Central memory CD4-positive, alpha-beta T cell (primary cell): ENCODE measurements around the gene GOSR2.
"Not testable (repeated sequence)": the region's sequence is repeated elsewhere in the genome, so short reads cannot be mapped to it uniquely, and the experiment has no call there.

Source experiments
- DNase-seq: peaks from one replicate; pipeline ENCODE4 v3.0.0; 2022

The GOSR2 gene

DNA sequence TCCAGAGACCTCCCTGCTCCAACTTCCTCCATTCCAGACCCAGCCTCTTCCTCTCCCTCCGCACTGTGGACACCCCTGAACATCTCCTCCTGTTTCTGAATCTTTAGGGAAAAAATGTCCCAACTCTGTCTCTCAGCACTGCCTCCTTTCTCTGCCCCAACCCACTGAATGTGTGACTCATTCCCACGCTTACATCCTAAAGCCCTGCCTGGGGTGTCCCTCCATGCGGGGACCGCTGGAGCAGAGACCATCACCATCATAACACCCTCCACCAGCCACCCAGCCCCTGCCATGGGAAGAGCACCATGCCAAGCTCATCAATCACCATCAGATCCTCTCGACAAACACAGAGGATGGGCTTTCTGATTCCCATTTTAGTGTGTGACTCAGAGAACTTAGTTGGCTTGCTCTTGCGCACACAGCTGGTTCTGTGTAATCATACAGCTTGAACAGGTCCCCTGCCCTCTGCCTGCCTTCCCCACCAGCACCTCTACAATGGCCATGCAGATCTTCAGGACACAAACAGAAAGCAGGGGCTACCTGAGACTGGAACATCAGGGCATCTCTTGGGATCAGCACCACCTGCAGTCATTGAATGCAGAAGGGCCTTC lies 45.4 kb downstream of the GOSR2 start:
- no peak for DNase-seq

DNA sequence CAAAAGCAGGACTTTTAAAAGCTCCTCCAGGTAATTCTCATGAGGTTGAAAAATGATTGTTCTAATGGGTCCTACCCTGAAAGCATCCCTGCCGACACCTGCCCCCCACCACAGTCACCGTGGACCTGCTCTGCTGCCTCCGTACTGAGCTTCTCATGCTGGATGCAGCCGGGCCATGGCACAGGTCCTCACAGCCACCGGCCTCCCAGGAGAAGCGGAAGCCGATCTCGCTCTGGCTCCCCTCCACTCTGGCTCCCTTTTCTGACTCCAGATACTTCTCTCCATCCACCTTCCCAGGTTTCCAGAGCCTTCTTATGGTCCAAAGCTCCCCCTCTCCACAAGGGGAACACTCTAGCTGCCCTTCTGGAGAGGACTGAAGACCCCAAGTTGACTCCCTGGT lies 45.9 kb downstream of the GOSR2 start:
- DNase-seq, result no peak

DNA sequence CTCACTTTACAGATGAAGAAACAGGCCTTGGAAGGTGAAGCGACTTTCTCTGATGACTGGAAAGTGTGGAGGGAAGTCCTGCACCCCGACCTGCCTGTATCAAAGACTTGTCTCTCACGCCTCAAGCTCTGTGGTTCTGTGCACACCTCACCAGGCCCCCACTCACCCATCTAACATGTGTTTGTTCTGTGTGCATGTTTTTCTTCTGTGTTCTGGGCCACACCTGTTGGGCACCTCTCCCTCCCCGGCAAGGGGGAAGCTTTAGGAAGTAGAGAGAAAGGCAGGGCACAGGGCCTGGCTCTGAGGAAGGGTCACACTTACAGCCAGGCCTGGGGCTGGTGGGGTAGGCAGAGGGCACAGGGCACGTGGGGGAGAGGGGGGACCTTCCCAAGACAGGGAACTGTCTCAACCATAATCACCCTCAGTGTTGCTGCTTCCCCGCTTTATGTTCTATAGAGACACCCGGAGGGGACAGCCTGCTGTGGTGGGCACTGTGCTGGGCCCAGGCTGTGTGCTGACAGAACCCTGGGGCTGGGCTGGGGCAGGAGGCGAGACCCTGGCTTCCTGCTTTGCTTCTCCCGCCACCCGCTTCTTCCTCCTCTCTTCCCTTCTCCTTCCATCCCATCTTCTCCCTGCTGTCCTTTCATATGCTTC lies 48.8 kb downstream of the GOSR2 start:
- DNase-seq, result no peak

DNA sequence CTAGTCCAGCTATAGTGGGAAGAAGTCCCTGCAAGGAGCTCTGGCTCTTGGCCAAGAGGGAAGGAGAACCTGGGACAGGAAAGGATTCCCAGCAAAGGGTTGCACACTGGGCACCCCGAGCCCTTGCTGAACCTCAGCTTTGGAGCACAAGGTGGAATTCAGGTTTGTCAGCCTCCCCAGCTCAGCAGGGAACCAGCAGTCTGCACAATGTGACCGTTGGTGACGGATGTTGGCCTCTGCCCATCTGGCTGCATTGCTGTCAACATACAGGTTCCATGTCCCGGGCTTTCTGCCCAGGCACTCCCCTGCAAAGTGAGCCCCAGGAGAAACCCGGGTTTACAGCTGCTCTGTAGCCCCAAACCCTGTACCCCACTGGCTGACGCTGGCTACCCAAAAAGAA lies 49.4 kb downstream of the GOSR2 start:
- no peak for DNase-seq

DNA sequence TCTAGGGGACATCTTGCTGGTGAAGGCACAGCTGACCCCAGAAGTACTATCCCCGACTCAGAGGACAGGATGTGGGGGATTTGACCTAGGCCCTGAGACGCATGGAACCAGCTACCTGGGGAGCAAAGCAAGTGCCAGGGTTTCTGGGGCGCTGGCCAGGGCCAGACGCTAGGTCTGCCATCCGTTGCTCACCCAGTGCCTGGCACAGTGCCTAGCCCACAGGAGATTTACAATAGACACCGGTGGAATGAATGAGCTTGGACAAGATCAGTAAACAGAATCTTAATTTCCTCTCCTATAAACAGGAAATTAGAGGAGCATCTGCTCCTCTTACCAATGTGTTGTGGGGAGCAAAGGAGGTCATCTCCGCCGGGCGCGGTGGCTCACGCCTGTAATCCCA lies 51.1 kb downstream of the GOSR2 start:
- no peak for DNase-seq

DNA sequence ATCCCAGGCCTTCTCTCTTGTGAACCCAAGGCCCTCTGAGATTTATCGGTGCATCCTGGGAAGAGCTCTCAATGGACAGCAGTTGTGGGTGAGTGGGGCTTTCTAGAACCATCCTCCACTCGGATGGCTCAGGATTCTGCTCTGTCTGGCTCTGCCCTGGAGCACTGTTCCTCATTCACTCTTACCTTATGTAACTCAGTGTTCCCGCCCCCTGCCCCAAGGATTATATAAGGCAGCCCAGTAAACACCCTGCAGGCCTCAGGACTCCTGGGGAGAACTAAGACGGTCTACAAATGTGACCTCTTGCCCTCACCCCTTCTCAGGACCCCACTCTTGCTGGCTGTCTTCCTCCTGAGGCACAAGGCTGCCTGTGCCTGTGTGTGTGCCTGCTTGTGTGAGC lies 52.3 kb downstream of the GOSR2 start:
- DNase-seq, result no peak

DNA sequence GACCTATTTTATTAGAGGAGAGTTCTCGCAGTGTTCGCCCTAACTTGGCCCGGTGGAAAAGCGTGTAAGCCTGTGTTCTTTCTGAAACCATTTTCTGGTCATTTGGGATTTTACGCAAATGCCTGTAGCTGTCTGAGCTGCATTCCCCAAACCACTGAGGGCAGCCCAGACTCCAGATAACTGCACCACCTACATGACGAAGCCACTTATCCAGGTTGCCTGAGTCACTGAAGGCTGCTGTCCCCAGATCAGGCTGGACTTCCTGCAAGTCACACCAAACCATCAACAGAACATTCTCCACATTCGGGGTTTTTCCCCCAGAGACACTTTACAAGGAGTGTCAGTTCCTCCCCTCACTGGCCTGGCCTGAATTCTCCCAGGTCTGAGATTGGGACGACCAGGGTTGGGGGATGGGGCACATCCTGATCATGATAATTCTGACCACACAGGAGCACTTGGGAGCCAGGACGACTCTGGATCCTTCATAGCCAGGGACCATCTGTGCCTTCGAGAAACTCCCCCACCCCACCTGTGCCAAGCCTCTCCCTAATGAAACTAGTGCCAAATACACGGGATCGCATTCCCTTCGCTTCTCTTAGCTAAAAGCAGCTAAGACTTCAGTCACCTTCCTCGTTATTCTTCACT lies 53.8 kb downstream of the GOSR2 start:
- no peak for DNase-seq

DNA sequence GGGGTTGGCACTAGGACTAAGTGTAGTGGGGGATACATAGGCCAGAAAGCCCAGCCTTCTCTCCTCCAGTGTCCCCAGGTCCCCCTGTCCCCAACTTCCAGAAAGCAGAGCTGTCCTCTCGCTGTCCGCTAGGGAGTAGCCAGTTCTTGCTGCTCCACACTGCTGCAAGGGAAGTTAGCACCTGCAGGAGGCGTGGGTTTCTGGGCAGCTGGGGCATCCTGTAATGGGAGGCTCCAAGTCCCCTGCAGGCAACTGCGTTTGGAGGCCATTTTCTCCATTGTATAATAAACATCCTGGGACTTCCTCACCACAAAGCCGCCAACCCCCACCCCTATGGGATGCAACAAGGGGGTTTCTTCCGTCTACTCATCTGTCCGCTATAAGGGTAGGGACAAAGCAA lies 54.4 kb downstream of the GOSR2 start:
- DNase-seq, result no peak

DNA sequence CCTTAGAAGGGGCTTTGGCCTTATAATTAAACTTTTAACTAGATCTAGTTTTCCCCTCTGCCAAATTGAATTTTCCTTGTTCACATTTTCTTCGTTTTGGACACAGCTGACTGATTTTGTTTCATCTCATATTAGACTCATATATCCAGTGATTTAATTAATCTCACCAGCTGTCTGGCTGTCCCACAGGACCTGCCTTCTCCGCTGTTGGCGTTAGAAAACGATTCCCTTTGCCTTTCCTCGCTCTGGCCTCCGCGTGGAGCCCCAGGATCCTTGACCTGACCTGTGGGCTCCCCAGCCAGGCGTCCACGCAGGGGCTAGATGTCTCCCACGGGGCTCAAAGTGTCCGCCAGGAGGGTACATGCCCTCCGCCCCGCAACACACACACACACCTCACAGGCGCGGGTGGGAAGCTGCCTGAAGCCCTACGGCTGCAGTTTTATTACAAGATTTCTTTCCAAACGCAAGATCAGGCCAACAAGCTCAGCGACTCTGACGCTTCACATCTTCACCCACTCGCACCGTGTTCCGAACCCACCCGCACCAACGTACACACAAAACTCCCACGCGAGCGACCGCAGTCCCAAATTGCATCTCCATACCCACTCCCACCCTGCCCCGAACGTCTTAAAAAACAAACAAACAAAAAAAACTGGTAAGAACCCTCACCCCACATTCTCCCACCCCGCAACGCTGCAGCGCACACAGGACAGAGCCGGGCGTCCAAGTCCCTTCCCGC lies 55.0 kb downstream of the GOSR2 start:
- DNase-seq, result no peak

DNA sequence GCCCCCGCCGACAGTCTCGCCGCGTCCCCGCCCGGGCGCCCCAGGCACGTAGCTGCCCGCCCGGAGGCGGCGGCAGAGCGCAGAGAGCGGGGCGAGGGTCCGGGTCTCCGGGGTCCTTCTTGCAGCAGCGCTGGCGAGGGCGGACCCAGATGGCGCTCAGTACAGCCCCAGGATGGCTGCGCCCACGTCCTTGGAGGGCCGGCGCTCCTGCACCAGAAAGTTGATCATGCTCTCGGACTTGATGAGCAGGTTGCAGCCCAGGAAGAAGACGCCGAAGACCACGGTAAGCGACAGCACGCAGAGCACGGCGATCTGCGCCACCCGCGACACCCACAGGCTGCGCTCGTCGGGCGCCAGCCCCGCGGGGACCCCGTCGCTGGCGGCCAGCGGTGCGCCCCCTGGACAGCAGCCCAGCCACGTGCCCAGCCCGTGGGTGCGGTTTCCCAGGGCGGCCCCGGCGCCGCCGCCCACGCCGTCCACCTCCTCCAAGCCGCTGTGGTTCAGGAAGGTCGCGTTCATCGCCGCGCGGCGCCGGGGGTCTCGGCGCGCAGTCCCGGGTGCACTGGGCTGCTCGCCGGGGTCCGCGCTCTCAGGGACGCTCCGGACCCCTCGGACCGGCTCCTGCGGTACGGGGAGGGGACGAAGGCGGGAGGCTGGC lies 55.7 kb downstream of the GOSR2 start:
- no peak for DNase-seq

DNA sequence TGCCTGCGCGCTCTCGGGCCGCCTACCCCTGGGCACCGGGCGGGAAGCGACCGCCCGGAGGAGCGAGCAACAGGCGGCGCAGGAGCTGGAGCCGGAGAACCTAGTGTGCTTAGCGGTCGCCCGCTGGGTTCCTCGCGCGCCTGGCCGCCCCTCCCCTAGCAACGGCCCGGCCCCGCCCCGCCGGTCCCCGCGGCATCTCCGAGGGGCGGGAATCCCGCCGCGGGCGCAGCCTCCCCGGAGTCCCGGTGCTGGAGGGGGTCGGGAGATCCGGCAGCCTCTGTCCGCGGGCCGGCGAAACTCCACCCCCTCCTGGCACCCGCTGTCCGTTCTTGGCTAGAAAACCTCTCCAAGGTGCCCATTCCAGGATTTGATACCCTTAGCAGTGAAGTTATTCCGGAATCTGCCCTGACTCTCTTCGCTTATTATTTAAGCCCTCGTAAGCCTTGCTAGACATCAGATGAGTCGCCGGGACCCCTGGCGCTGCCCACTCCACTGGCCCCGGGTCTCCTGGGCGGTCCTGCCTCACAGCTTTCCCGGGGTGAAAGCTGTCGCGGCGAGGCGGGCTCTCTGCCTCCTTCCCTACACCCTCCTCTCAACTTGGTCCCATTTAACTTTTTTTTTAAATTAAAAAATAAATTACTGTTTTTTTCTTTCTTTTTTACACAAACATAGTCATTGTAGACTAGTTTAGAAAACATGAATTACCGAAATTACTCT lies 56.3 kb downstream of the GOSR2 start, which contains the start of gene RPRML:
RPRML (minus strand) TSS at position 107 of the 717 bp plus-strand sequence. CDS start 246 bp downstream, outside the sequence.
- no peak for DNase-seq

DNA sequence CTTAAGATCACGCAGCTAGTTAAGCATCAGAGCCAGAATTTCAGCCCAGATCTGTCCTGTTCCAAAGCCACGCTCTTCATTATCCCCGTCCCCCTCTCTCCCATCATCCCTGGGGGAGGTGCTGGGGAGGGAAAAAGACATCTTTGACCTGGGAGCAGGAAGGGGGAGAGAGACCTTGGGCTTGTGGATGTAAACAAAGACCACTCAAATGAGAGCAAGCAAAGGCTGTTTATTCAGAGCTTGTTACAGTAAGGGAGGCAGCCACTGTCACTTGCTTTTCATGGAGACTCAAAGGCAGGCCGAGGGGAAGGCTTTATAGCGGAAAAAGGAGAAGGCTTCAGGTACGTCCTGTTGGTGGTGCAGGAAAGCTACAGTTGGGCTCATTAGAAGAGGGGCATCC lies 59.6 kb downstream of the GOSR2 start:
- DNase-seq, result no peak

DNA sequence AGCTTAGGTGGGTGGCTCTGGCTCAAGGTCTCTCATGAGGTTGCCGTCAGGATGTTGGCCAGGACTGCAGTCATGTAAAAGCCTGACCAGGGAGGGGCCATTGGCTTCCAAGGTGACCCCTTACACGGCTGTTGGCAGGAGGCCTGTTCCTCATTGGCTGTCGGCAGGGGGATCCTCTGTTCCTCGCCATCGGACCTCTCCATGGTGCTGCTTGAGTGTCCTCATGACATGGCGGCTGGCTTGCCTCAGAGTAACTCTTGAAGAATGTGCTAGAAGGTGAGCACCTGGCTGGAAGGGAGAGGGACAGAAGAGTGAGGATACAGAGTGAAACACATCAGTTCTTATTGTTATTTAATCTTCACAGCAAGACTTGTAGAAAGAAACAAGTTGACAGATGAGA lies 60.8 kb downstream of the GOSR2 start:
- DNase-seq, result no peak

DNA sequence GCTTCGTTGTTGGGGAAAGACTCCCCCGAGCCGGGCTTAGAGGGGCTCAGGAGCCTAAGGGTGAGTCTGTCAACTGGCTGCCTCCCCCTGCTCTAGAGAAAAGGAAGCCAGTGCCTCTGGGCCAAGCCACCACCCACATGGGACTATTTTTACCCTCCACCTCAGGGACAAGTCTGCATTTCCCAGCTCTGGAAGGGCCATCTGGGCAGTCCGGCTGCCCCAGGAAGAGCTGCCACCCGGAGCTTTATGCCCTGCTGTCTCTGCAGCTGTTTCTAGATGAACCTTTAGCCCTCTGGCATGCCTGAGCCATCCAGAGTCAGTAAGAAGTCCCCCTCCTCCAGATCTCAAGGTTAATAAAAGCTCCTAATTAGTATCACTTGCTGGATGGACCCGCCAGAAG lies 61.4 kb downstream of the GOSR2 start:
- no peak for DNase-seq

DNA sequence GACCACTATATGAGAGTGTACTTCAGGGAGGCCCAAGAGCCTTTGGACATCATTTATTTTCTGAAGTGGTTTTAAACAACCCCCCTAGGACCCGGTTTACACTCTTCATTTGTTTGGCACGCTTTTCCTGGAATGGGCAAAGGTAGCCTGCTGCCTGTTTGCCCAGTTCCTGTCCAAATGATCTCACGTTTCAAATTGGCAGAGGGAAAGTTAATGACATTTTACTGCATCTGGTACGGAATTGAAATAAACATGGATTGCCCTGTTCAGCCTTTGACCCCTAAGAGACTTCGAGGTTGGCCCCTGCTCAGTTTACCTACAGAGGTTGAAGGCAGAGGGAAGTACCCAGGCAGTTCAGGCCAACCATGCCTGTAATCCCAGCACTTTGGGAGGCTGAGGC lies 61.9 kb downstream of the GOSR2 start:
- DNase-seq, result no peak

DNA sequence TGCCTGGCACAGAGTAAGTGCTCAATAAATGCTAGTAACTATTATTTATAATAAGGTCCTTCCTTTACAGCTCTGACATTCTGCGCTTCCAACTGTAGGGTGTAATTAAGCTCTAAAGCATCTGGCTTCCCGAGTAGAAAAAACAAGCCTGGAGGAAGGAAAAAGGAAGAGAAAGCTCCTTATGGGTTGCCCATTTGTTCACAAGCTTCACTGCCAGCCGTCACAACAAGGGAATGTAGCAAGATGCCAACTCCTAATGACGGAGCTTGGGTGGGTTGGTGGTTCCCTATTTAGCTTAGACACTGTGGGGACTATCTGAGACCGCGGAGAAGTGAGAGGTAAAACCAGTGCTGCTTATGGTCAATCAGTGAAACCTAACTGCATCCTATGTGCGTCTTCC lies 63.4 kb downstream of the GOSR2 start:
- no peak for DNase-seq

DNA sequence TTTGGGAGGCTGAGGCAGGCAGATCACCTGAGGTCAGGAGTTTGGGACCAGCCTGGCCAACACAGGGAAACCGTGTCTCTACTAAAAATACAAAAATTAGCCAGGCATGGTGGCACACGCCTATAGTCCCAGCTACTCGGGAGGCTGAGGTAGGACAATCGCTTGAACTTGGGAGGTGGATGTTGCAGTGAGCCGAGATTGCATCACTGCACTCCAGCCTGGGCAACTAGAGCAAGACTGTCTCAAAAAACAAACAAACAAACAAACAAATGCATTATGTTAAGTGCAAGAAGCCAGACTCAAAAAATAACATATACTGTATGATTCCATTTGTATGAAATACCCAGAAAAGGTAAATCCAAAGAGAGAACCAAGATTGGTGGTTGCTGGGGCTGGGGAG lies 65.0 kb downstream of the GOSR2 start:
- DNase-seq, result not testable (repeated sequence)

DNA sequence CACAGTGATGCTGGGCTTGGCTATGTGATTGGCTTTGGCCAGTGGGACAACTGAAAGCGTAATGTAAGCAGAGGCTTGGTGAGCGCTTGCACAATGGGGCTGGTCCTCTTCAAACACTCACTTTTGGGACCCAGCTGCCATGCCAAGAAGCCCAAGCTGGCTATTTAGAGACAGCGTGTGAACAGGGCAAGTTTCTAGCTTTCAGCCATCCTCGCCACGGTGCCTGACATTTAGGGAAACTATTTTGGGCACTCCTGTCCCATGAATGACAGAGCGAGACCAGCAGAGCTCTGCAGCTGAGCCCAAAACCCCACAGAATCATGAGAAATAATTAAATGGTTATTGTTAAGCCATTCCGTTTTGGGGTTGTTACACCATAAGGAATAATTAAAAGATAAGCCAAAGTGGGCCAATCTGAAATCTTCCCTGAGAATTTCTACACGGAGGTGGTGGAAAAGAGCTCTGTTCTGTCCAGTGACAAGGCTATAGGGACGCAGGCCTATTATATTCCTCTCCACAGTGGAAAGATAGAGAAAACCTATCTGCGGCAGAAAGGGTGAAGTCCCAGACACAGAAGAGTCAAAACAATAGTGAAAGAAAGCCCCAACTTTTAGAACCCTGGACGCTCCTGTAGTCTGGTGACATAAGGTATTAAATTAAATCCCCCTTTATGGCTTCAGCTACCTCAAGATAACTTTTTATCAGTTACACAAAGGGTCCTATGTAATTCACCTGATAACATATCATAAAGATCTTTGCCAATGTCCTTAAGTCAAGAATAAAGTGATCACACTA lies 66.9 kb downstream of the GOSR2 start:
- DNase-seq, result no peak

DNA sequence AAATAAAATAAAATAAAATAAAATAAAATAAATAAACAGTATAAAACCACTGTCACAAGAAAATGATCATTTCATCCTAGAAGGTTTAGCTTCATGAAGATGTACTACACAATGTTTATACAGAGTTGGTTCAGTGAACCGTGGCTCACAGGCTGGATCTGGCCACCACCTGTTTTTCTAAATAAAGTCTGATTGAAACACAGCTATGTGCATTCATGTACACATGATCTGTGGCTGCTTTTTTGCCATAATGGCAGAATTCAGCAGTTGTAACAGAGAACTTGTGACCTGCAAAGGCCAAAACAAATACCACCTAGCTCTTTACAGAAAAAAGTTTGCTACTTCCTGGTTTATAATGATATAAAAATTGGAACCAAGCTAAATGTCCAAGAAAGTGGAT lies 68.7 kb downstream of the GOSR2 start:
- no peak for DNase-seq
